HFFc6 (cell line): Measurements from ENCODE around the gene MEF2C. TPM values are rescaled to one million over a fixed set of nuclear protein-coding genes. Genes with fewer than 3 reads are reported as not detected.

ENCODE experiments used
- DNase-seq: peaks from one replicate; pipeline ENCODE4 v3.0.0-alpha.2; 2018
- H3K27ac Mint-ChIP-seq: 2 replicates; pipeline ENCODE4 v1.8.0; 2020; ENCODE audit warnings: mild to moderate bottlenecking, mixed read lengths
- H3K27me3 Mint-ChIP-seq: 2 replicates; pipeline ENCODE4 v1.8.0; 2021; ENCODE audit warnings: mild to moderate bottlenecking, moderate library complexity, mixed read lengths; ENCODE audit not compliant: insufficient read depth
- H3K36me3 Mint-ChIP-seq: 2 replicates; pipeline ENCODE4 v1.8.0; 2021; ENCODE audit warnings: low read depth, mixed read lengths
- H3K4me1 Mint-ChIP-seq: 2 replicates; pipeline ENCODE4 v1.8.0; 2020; ENCODE audit warnings: low read depth, mixed read lengths
- H3K4me3 Mint-ChIP-seq: 2 replicates; pipeline ENCODE4 v1.8.0; 2020; ENCODE audit warnings: mild to moderate bottlenecking, moderate library complexity, mixed read lengths
- H3K9me3 Mint-ChIP-seq: 2 replicates; pipeline ENCODE4 v1.8.0; 2020; ENCODE audit warnings: mild to moderate bottlenecking, mixed read lengths
- CTCF ChIP-seq: fragments of 200-600 bp; sonication (generic); IDR thresholded peaks from 2 replicates; pipeline ENCODE4 v1.5.0; 2021; ENCODE audit warnings: antibody characterized with exemption, mild to moderate bottlenecking
- total RNA-seq, 6 experiments: library from RNA; stranded (reverse); fragmentation: NEBNext Ultra II Directional; extraction: Animal tissue kit (Norgen Biotek cat#: 25700); gene quantifications; 2 replicates in 1 of 6; 3 replicates in 5 of 6; pipeline ENCODE4 v1.2.3, GENCODE V29; 2021

MEF2C gene
- total RNA-seq, 6 experiments from 2014 or later, result 3.6 to 12.6 (median 9.2) TPM

- no peaks in the 10 kb centered on the region for H3K9me3 Mint-ChIP-seq
- H3K4me1 Mint-ChIP-seq, result no peaks in the 10 kb centered on the region
- no peak overlapping the region for H3K4me3 Mint-ChIP-seq
- H3K27ac Mint-ChIP-seq, result no peak overlapping the region
- H3K27me3 Mint-ChIP-seq, result peaks cover 3% of the 10 kb centered on the region; the same call in 1 of the 2 replicates
- no peak for TF ChIP-seq CTCF
- H3K36me3 Mint-ChIP-seq, result no peaks in the 10 kb centered on the region
- DNase-seq, result no peak
Measured at GRCh38 chr5:88715503-88715902, 167.5 kb downstream of the MEF2C start.

GRCh38 chr5:88713818-88714217, 169.2 kb downstream of the MEF2C start:
- H3K4me1 Mint-ChIP-seq, result no peaks in the 10 kb centered on the region
- H3K9me3 Mint-ChIP-seq, result no peaks in the 10 kb centered on the region
- no peak for DNase-seq
- H3K27me3 Mint-ChIP-seq, result peaks cover 3% of the 10 kb centered on the region; the same call in 1 of the 2 replicates
- H3K27ac Mint-ChIP-seq, result no peak overlapping the region
- no peak for TF ChIP-seq CTCF
- no peaks in the 10 kb centered on the region for H3K36me3 Mint-ChIP-seq
- H3K4me3 Mint-ChIP-seq, result no peak overlapping the region

GRCh38 chr5:88708682-88709398, 174.1 kb downstream of the MEF2C start:
- Mint-ChIP-seq H3K9me3 (no peaks in the 10 kb centered on the region), H3K4me1 (peaks cover 8% of the 10 kb centered on the region; the same call in 1 of the 2 replicates), H3K4me3 (no peak overlapping the region), H3K36me3 (no peaks in the 10 kb centered on the region), H3K27ac (no peak overlapping the region), H3K27me3 (0 out of 2 replicates have a peak, but pooled peaks cover 3% of the 10 kb centered on the region)
- no peak for DNase-seq
- TF ChIP-seq CTCF, result no peak

GRCh38 chr5:88708021-88708420, 175.0 kb downstream of the MEF2C start:
- Mint-ChIP-seq H3K4me3 (no peak overlapping the region), H3K27me3 (0 out of 2 replicates have a peak, but pooled peaks cover 3% of the 10 kb centered on the region), H3K4me1 (peaks cover 8% of the 10 kb centered on the region; the same call in 1 of the 2 replicates), H3K9me3 (no peaks in the 10 kb centered on the region), H3K36me3 (no peaks in the 10 kb centered on the region), H3K27ac (no peak overlapping the region)
- TF ChIP-seq CTCF, result no peak
- no peak for DNase-seq

- no peak for DNase-seq
- Mint-ChIP-seq H3K9me3 (no peaks in the 10 kb centered on the region), H3K36me3 (no peaks in the 10 kb centered on the region), H3K27ac (no peak overlapping the region), H3K4me1 (peaks cover 8% of the 10 kb centered on the region; the same call in 1 of the 2 replicates), H3K4me3 (no peak overlapping the region), H3K27me3 (0 out of 2 replicates have a peak, but pooled peaks cover 3% of the 10 kb centered on the region)
- TF ChIP-seq CTCF, result no peak
Measured at GRCh38 chr5:88707216-88707965, 175.6 kb downstream of the MEF2C start.
